Ishikawa (cell line): ENCODE results near the gene OXTR.

Source experiments
- CEBPB ChIP-seq: IDR thresholded peaks from 2 replicates; pipeline ENCODE4 v1.6.1; 2012
- CREB1 ChIP-seq: IDR thresholded peaks from 2 replicates; pipeline ENCODE4 v1.6.1; 2012; ENCODE audit warnings: low read depth
- EGR1 ChIP-seq: IDR thresholded peaks from 2 replicates; pipeline ENCODE4 v1.6.1; 2012
- EP300 ChIP-seq: IDR thresholded peaks from 2 replicates; pipeline ENCODE4 v1.6.1; 2012; ENCODE audit warnings: borderline replicate concordance
- FOXM1 ChIP-seq: IDR thresholded peaks from 2 replicates; pipeline ENCODE4 v1.6.1; 2012; ENCODE audit warnings: low read depth, borderline replicate concordance
- NFIC ChIP-seq: IDR thresholded peaks from 2 replicates; pipeline ENCODE4 v1.6.1; 2012
- RAD21 ChIP-seq: IDR thresholded peaks from 2 replicates; pipeline ENCODE4 v1.6.1; 2012; ENCODE audit warnings: low read depth
- TAF1 ChIP-seq: IDR thresholded peaks from 2 replicates; pipeline ENCODE4 v1.6.1; 2012; ENCODE audit warnings: low read depth, mild to moderate bottlenecking
- TCF12 ChIP-seq: IDR thresholded peaks from 2 replicates; pipeline ENCODE4 v1.6.1; 2012; ENCODE audit warnings: low read depth
- TEAD4 ChIP-seq: IDR thresholded peaks from 2 replicates; pipeline ENCODE4 v1.6.1; 2012
- YY1 ChIP-seq: IDR thresholded peaks from 2 replicates; pipeline ENCODE4 v1.6.1; 2012; ENCODE audit warnings: low read depth
- ZBTB7A ChIP-seq: IDR thresholded peaks from 2 replicates; pipeline ENCODE4 v1.6.1; 2012; ENCODE audit warnings: low read depth
- TF ChIP-seq, protein P1 (sequence below): IDR thresholded peaks from 2 replicates; pipeline ENCODE4 v1.6.1; 2012
- TF ChIP-seq, protein P2 (sequence below): IDR thresholded peaks from 2 replicates; pipeline ENCODE4 v1.6.1; 2012; ENCODE audit warnings: low read depth, mild to moderate bottlenecking
- TF ChIP-seq, protein P3 (sequence below): IDR thresholded peaks from 2 replicates; pipeline ENCODE4 v1.6.1; 2012

Gene OXTR

DNA sequence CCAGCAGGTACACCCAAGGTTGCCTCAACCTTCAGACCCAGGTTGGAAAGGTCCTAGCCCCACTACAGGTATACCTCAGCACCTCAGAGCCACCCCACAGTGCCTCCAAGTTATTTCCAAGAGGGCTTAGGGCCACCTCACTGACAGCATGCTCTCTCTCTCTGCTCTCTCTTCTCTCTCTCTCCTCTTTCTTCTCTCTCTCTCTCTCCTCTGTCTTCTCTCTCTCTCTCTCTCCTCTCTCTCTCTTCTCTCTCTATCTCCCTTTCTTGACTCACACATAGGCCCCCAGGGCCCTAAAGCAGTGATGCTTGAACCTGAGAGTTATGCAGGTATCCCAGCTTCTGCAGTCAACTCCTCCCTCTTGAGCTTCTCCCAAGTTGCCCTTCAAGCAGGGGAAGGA lies 31.6 kb downstream of the OXTR start:
- TF ChIP-seq TAF1: no peak
- TF ChIP-seq, protein P1, sequence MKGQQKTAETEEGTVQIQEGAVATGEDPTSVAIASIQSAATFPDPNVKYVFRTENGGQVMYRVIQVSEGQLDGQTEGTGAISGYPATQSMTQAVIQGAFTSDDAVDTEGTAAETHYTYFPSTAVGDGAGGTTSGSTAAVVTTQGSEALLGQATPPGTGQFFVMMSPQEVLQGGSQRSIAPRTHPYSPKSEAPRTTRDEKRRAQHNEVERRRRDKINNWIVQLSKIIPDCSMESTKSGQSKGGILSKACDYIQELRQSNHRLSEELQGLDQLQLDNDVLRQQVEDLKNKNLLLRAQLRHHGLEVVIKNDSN: no peak
- no peak for TF ChIP-seq YY1
- TF ChIP-seq EGR1: no peak
- TF ChIP-seq FOXM1: no peak

DNA sequence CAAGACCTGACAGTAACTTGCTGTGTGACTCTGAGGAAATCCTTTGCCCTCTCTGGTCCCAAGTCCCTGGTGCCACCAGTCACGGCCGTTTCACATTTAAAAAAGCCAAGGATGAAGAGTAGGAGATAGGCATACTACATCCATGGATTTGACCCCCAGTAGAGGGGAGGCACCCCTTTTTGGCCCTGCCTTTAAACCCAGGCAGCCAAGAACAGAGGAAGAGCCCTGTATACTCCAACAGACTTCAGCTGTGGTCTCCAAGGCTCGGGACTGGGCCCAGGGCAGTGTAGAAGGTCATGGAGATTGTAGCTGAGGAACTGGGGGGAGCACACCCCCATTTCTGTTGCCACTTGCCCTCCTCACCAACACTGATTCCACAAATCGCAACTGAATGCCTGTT lies 32.1 kb downstream of the OXTR start:
- no peak for TF ChIP-seq NFIC
- TF ChIP-seq, protein P2, sequence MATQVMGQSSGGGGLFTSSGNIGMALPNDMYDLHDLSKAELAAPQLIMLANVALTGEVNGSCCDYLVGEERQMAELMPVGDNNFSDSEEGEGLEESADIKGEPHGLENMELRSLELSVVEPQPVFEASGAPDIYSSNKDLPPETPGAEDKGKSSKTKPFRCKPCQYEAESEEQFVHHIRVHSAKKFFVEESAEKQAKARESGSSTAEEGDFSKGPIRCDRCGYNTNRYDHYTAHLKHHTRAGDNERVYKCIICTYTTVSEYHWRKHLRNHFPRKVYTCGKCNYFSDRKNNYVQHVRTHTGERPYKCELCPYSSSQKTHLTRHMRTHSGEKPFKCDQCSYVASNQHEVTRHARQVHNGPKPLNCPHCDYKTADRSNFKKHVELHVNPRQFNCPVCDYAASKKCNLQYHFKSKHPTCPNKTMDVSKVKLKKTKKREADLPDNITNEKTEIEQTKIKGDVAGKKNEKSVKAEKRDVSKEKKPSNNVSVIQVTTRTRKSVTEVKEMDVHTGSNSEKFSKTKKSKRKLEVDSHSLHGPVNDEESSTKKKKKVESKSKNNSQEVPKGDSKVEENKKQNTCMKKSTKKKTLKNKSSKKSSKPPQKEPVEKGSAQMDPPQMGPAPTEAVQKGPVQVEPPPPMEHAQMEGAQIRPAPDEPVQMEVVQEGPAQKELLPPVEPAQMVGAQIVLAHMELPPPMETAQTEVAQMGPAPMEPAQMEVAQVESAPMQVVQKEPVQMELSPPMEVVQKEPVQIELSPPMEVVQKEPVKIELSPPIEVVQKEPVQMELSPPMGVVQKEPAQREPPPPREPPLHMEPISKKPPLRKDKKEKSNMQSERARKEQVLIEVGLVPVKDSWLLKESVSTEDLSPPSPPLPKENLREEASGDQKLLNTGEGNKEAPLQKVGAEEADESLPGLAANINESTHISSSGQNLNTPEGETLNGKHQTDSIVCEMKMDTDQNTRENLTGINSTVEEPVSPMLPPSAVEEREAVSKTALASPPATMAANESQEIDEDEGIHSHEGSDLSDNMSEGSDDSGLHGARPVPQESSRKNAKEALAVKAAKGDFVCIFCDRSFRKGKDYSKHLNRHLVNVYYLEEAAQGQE: no peak
- TF ChIP-seq TAF1: no peak
- no peak for TF ChIP-seq CREB1
- TF ChIP-seq, protein P1: no peak
- TF ChIP-seq FOXM1: no peak
- TF ChIP-seq CEBPB: no peak

DNA sequence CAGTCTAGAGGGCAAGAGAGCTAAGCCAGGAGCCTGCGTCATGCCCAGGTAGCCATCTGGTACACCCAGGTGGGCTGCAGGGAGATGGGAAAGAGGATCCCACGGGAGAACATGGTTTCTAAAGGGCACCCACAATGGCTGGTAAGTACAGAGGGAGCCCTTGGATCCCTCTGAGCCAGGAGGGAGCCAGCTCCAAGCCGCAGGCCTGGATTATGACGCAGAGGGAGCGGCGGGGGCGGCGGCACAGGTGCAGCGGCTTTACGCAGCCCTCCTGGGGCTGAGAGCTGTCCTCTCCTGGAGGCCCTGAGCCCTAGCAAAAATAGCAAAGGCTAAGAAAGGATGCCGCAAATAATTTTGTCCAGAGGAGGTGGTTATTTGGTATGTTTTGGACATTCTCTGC lies 33.0 kb downstream of the OXTR start:
- TF ChIP-seq ZBTB7A (no peak), YY1 (no peak), TAF1 (no peak), RAD21 (no peak), TEAD4 (no peak), TCF12 (no peak), FOXM1 (no peak), EGR1 (no peak)
- TF ChIP-seq, protein P2: no peak
- TF ChIP-seq, protein P1: no peak
- TF ChIP-seq, protein P3, sequence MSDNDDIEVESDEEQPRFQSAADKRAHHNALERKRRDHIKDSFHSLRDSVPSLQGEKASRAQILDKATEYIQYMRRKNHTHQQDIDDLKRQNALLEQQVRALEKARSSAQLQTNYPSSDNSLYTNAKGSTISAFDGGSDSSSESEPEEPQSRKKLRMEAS: no peak

DNA sequence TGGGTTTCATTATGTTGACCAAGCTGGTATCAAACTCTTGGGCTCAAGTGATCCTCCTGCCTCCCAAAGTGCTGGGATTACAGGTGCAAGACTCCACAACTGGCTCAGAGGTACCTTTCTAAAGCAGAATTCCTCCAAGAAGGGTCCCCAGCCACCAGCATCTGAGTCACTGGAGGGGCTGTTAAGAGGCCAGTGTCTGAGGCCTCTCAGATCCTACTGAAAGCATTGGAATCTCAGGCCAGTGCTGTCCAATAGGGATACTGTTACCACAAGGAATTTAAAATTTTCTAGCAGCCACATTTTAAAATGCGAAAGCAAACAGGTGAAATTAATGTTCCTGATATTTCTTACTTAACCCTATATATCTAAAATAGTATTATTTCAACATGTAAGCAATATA lies 34.5 kb downstream of the OXTR start:
- no peak for TF ChIP-seq TCF12
- no peak for TF ChIP-seq EP300
- no peak for TF ChIP-seq CEBPB
- TF ChIP-seq RAD21: no peak
- TF ChIP-seq TEAD4: no peak
- TF ChIP-seq ZBTB7A: no peak
- TF ChIP-seq NFIC: no peak

DNA sequence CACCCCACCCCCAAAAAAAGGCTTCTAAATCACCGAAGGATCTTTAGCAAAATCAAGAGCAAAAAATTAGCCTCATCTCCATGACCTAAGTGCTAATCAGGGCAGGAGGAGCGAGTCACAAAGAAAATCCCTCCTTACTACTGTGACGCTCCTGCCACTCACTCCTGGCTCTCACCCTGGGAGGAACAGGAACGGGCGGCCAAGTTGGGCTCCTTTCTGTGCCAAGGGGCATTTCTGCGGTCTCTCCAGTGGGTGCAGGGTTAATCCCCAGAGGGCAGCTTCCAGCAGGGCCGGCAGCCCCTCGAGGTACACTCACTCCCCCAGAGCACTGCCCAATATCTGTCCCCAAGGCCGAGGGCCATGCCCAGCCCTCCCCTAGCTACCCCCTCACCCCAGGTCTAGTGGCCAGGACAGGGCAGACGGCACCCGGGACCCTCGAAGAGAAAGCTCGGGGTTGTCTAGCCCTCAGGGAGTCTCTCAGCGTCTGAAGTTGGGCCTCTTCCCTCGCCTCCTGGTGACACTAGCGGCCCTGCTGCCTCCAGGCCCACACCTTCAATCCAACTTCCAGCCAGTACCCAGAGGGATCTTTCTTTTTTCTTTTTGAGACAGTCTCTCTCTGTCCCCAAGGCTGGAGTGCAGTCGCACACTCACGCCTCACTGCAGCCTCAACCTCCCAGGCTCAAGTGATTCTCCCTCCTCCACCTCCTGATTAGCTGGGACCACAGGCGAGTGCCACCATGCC lies 35.1 kb downstream of the OXTR start:
- TF ChIP-seq TCF12: no peak
- TF ChIP-seq, protein P2: no peak
- TF ChIP-seq EP300: no peak
- TF ChIP-seq, protein P1: no peak
- TF ChIP-seq CEBPB: no peak
- TF ChIP-seq EGR1: no peak
- TF ChIP-seq YY1: no peak
- no peak for TF ChIP-seq ZBTB7A
- no peak for TF ChIP-seq TEAD4
- TF ChIP-seq TAF1: no peak
- no peak for TF ChIP-seq FOXM1
- TF ChIP-seq NFIC: no peak
- TF ChIP-seq, protein P3: no peak
- TF ChIP-seq CREB1: no peak
- no peak for TF ChIP-seq RAD21
